ENCODE data around the gene PPM1L. TPM values are rescaled to one million over a fixed set of nuclear protein-coding genes. Genes with fewer than 3 reads are reported as not detected.

The PPM1L gene
- total RNA-seq, 1 experiment from 2014 or later, result 7.3 TPM

- Histone ChIP-seq H2AFZ (ENCODE audit: low read length) (no peak overlapping the region), H4K5ac (ENCODE audit: insufficient read length, low read depth, low read length) (no peak overlapping the region)
Observed at GRCh38 chr3:160801386-160802118, 45.5 kb downstream of the PPM1L start.

More at GRCh38 chr3:160801386-160802118, 45.5 kb downstream of the PPM1L start:
- Histone ChIP-seq H3K27me3 (ENCODE audit: insufficient read depth, low read length) (no peaks in the 10 kb centered on the region), H3K9me3 (ENCODE audit: control insufficient read depth, low read depth, low read length) (no peaks in the 10 kb centered on the region), H3K79me2 (ENCODE audit: insufficient read depth, low read length) (no peaks in the 10 kb centered on the region), H2BK15ac (ENCODE audit: low read depth, low read length) (no peak overlapping the region), H3K14ac (ENCODE audit: insufficient read depth, low read length) (no peak overlapping the region), H2BK12ac (ENCODE audit: insufficient read length, low read depth, low read length) (no peak overlapping the region), H3K4me2 (ENCODE audit: insufficient read depth, insufficient read length, low read length) (no peak overlapping the region), H3K27ac (ENCODE audit: insufficient read length, low read depth, low read length) (no peak overlapping the region), H4K91ac (ENCODE audit: insufficient read length, low read depth, low read length) (no peak overlapping the region), H4K20me1 (ENCODE audit: control insufficient read depth, insufficient read depth, insufficient read length) (no peaks in the 10 kb centered on the region), H3K18ac (ENCODE audit: insufficient read length, low read depth, low read length) (no peak overlapping the region), H2BK5ac (ENCODE audit: insufficient read length, low read length) (no peak overlapping the region), H3K23ac (ENCODE audit: insufficient read length, low read depth, low read length) (no peak overlapping the region), H2BK20ac (ENCODE audit: low read depth, low read length, poor library complexity, severe bottlenecking) (no peak overlapping the region), H4K8ac (replicated peaks; ENCODE audit: insufficient read length, low read depth, low read length) (no peak overlapping the region), H3K23me2 (ENCODE audit: insufficient read length, low read depth, low read length, poor library complexity, severe bottlenecking) (no peaks in the 10 kb centered on the region), H2BK120ac (ENCODE audit: low read depth, low read length, poor library complexity, severe bottlenecking) (no peak overlapping the region), H3K4ac (ENCODE audit: low read depth, low read length) (no peak overlapping the region), H3K4me1 (ENCODE audit: insufficient read depth, low read length) (no peaks in the 10 kb centered on the region; the same call in 1 of the 2 replicates), H2AK5ac (ENCODE audit: insufficient read length, low read length) (no peak overlapping the region), H3K56ac (ENCODE audit: insufficient read length, low read depth, low read length) (no peak overlapping the region), H3K9ac (ENCODE audit: extremely low read depth, insufficient read length, low read length) (no peak overlapping the region), H3T11ph (ENCODE audit: low read length) (no peak overlapping the region), H3K79me1 (ENCODE audit: insufficient read depth, low read depth, low read length, poor library complexity, severe bottlenecking) (no peaks in the 10 kb centered on the region)
- Mint-ChIP-seq H3K36me3 (ENCODE audit: insufficient read depth in 1 of 3, low read depth in 3 of 3) (no peaks in the 10 kb centered on the region), H3K27ac (0 out of 7 replicates have a peak overlapping the region, but pooled peaks of 2 of the 3 experiments have one; percentile 21 to 66), H3K27me3 (ENCODE audit: low read depth) (no peaks in the 10 kb centered on the region), H3K9me3 (no peaks in the 10 kb centered on the region), H3K4me3 (no peak overlapping the region), H3K4me1 (peaks cover 16 to 25% of the 10 kb centered on the region in 2 experiments)
- TF ChIP-seq CTCF (conservative IDR thresholded peaks at IDR 0.05), result no peak
- WGBS (ENCODE audit: extremely low coverage, insufficient read length, low lambda C conversion rate), result no CpG with 5 or more reads among the region's 8 CpGs
- DNase-seq, result no peak
